Kidney epithelial cell (primary cell): ENCODE measurements around the gene GAL3ST3. TPM values are rescaled to one million over a fixed set of nuclear protein-coding genes. Genes with fewer than 3 reads are reported as not detected.

Experiments used
- DNase-seq: peaks from one replicate; pipeline ENCODE4 v3.0.0-alpha.2; 2010; ENCODE audit warnings: low read depth
- H3K27me3 ChIP-seq: 2 replicates; pipeline ENCODE4 v1.6.0; 2011; ENCODE audit warnings: low read length; ENCODE audit not compliant: control insufficient read depth, insufficient read depth
- H3K36me3 ChIP-seq: 2 replicates; pipeline ENCODE4 v1.5.1; 2011; ENCODE audit warnings: low read length; ENCODE audit not compliant: control insufficient read depth, insufficient read depth
- H3K4me3 ChIP-seq: 2 replicates; pipeline ENCODE4 v1.5.1; 2011; ENCODE audit warnings: low read depth, mild to moderate bottlenecking, control low read depth, low read length
- CTCF ChIP-seq: IDR thresholded peaks from 2 replicates; pipeline ENCODE4 v1.5.1; 2011; ENCODE audit warnings: mild to moderate bottlenecking, moderate library complexity, low read length, control low read depth, inconsistent platforms; ENCODE audit not compliant: insufficient read depth, poor library complexity, severe bottlenecking
- total RNA-seq: library from RNA; depleted of rRNA; stranded (reverse); fragments of >200 nt; gene quantifications from 2 replicates; pipeline ENCODE4 v1.2.3, GENCODE V29; 2015

Gene GAL3ST3
- total RNA-seq, 1 donor from 2014 or later, result 4.4 TPM

- no peak overlapping the region for H3K4me3 ChIP-seq
- peaks cover 6% of the 10 kb centered on the region for H3K36me3 ChIP-seq
- no peaks in the 10 kb centered on the region for H3K27me3 ChIP-seq
- no peak for TF ChIP-seq CTCF
- no peak for DNase-seq
Measured at GRCh38 chr11:65997286-65997685, 51.7 kb downstream of the GAL3ST3 start.

- Histone ChIP-seq H3K36me3 (no peaks in the 10 kb centered on the region), H3K27me3 (no peaks in the 10 kb centered on the region), H3K4me3 (no peak overlapping the region)
- no peak for DNase-seq
- no peak for TF ChIP-seq CTCF
Measured at GRCh38 chr11:65992056-65992455, 56.9 kb downstream of the GAL3ST3 start.

Other genes starting within 250 kb of the GAL3ST3 start
- 1.4 and 1.9 TPM in 2 replicates for gene SNX32, start 215.2 kb downstream of the GAL3ST3 start, total RNA-seq
- 1,640 and 1,825 TPM in 2 replicates for gene CFL1, start 191.0 kb downstream of the GAL3ST3 start, total RNA-seq
- 63.6 and 77.5 TPM in 2 replicates for gene MUS81, start 188.7 kb downstream of the GAL3ST3 start, total RNA-seq
- 54.1 and 62.0 TPM in 2 replicates for gene EFEMP2, start 176.4 kb downstream of the GAL3ST3 start, total RNA-seq
- gene CTSW, start 169.3 kb downstream of the GAL3ST3 start, total RNA-seq, result not detected in 2 replicates
- gene FIBP, start 160.7 kb downstream of the GAL3ST3 start, total RNA-seq, result 142 and 144 TPM in 2 replicates
- gene CCDC85B, start 158.5 kb downstream of the GAL3ST3 start, total RNA-seq, result 48.9 and 58.9 TPM in 2 replicates
- 44.2 and 46.5 TPM in 2 replicates for gene FOSL1, start 148.8 kb downstream of the GAL3ST3 start, total RNA-seq
- gene C11orf68, start 130.1 kb downstream of the GAL3ST3 start, total RNA-seq, result 19.7 and 19.9 TPM in 2 replicates
- 106 and 141 TPM in 2 replicates for gene DRAP1, start 129.7 kb downstream of the GAL3ST3 start, total RNA-seq
- gene TSGA10IP, start 103.7 kb downstream of the GAL3ST3 start, total RNA-seq, result not detected in 2 replicates
- gene SART1, start 87.4 kb downstream of the GAL3ST3 start, total RNA-seq, result 32.6 and 37.2 TPM in 2 replicates
- gene EIF1AD, start 47.0 kb downstream of the GAL3ST3 start, total RNA-seq, result 33.4 and 59.0 TPM in 2 replicates
- gene BANF1, start 46.7 kb downstream of the GAL3ST3 start, total RNA-seq, result 73.8 and 87.3 TPM in 2 replicates
- 59.8 and 61.3 TPM in 2 replicates for gene CST6, start 37.2 kb downstream of the GAL3ST3 start, total RNA-seq
- 0.29 TPM in 1 of 2 replicates, not detected in the other for gene CATSPER1, start 22.7 kb downstream of the GAL3ST3 start, total RNA-seq
- 181 and 211 TPM in 2 replicates for gene SF3B2, start 3.2 kb upstream of the GAL3ST3 start, total RNA-seq
- 29.4 and 35.4 TPM in 2 replicates for gene PACS1, start 21.1 kb upstream of the GAL3ST3 start, total RNA-seq
- gene KLC2, start 208.5 kb upstream of the GAL3ST3 start, total RNA-seq, result 40.7 and 44.1 TPM in 2 replicates
- 108 and 125 TPM in 2 replicates for gene RAB1B, start 219.5 kb upstream of the GAL3ST3 start, total RNA-seq
- 0.04 and 0.21 TPM in 2 replicates for gene CNIH2, start 229.0 kb upstream of the GAL3ST3 start, total RNA-seq
- gene YIF1A, start 240.0 kb upstream of the GAL3ST3 start, total RNA-seq, result 104 and 119 TPM in 2 replicates
- 0.08 TPM in 1 of 2 replicates, not detected in the other for gene TMEM151A, start 242.7 kb upstream of the GAL3ST3 start, total RNA-seq